Breast epithelium (tissue), 3 donors: ENCODE measurements around the gene MIB2.

Source experiments
- POLR2A ChIP-seq: fragments of 450-650 bp; IDR thresholded peaks from one replicate; pipeline ENCODE4 v1.6.1; 2016; ENCODE audit warnings: antibody characterized with exemption, mild to moderate bottlenecking, moderate library complexity
- TF ChIP-seq, protein P1 (sequence below), 3 donors: fragments of 450-650 bp; IDR thresholded peaks; one replicate each; pipeline ENCODE4 v1.5.1; 2016 to 2017; ENCODE audit warnings: antibody characterized with exemption in 3 of 3, mild to moderate bottlenecking in 3 of 3, moderate library complexity in 3 of 3

GRCh38 chr1:1677718-1678580 lies 62.6 kb downstream of the MIB2 start:
- TF ChIP-seq, protein P1, sequence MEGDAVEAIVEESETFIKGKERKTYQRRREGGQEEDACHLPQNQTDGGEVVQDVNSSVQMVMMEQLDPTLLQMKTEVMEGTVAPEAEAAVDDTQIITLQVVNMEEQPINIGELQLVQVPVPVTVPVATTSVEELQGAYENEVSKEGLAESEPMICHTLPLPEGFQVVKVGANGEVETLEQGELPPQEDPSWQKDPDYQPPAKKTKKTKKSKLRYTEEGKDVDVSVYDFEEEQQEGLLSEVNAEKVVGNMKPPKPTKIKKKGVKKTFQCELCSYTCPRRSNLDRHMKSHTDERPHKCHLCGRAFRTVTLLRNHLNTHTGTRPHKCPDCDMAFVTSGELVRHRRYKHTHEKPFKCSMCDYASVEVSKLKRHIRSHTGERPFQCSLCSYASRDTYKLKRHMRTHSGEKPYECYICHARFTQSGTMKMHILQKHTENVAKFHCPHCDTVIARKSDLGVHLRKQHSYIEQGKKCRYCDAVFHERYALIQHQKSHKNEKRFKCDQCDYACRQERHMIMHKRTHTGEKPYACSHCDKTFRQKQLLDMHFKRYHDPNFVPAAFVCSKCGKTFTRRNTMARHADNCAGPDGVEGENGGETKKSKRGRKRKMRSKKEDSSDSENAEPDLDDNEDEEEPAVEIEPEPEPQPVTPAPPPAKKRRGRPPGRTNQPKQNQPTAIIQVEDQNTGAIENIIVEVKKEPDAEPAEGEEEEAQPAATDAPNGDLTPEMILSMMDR (IDR thresholded peaks at IDR 0.05): no peak
- TF ChIP-seq POLR2A: no peak
